ENCODE results near the gene CDC23. TPM values are rescaled to one million over a fixed set of nuclear protein-coding genes. Genes with fewer than 3 reads are reported as not detected.
"Not testable (repeated sequence)": the region's sequence is repeated elsewhere in the genome, so short reads cannot be mapped to it uniquely, and the experiment has no call there.

CDC23 gene, protein sequence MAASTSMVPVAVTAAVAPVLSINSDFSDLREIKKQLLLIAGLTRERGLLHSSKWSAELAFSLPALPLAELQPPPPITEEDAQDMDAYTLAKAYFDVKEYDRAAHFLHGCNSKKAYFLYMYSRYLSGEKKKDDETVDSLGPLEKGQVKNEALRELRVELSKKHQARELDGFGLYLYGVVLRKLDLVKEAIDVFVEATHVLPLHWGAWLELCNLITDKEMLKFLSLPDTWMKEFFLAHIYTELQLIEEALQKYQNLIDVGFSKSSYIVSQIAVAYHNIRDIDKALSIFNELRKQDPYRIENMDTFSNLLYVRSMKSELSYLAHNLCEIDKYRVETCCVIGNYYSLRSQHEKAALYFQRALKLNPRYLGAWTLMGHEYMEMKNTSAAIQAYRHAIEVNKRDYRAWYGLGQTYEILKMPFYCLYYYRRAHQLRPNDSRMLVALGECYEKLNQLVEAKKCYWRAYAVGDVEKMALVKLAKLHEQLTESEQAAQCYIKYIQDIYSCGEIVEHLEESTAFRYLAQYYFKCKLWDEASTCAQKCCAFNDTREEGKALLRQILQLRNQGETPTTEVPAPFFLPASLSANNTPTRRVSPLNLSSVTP
- total RNA-seq: 10 to 100 TPM in 3 of 4 donors, 1 to 10 TPM in 1; 7.1 to 58.1 (median 16.0) TPM

DNA sequence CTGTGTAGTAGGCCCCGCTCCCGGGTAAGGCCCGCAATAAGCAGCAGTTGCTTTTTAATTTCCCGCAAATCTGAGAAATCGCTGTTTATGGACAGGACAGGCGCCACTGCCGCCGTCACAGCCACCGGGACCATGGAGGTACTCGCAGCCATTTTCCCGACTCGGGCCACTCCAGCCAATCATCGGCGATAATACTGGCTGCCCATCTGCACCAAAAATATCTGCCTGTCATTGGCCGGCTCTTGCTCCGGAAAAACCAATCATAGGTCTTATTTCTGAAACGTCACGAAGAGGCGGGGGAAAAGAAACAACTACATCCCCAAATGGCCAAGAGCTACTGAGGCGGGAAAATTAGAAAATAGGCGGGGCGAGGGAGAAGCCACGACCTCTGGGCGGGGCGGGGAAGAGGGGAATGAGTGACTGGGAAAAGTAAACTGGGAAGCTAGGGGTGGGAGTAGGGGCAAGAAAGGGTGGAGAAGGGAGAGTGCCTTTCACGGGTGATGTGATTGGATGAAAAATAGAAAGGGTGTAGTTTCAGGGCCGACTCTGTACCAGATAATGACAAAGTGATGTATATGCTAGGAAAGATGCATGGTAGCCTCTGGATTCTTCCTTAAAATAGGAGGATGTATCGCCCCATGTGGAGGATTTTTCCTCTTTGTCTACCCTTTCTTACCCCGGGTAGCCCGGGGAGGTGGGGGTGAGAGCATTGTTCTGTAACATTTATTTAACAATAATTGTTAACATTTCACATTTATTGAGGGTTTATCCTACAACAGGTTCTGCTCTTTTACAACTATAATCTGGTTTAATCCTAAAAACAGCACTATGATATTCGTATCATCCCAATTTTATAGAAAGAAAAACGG lies at the start of gene CDC23:
Gene CDC23, minus strand, starts transcription at position 163 of the 869 bp plus-strand sequence. Its CDS starts 11 bp downstream, at position 152.
- Histone ChIP-seq H3K9me3 (no peaks in the 10 kb centered on the region), H3K36me3 (no peaks in the 10 kb centered on the region), H3K27me3 (no peaks in the 10 kb centered on the region), H3K27ac (peak within 1 kb of the TSS; percentile 72 to 80), H3K4me3 (peak within 1 kb of the TSS; percentile 64 to 98), H3K4me1 (no peaks in the 10 kb centered on the region)
- TF ChIP-seq, protein P1, sequence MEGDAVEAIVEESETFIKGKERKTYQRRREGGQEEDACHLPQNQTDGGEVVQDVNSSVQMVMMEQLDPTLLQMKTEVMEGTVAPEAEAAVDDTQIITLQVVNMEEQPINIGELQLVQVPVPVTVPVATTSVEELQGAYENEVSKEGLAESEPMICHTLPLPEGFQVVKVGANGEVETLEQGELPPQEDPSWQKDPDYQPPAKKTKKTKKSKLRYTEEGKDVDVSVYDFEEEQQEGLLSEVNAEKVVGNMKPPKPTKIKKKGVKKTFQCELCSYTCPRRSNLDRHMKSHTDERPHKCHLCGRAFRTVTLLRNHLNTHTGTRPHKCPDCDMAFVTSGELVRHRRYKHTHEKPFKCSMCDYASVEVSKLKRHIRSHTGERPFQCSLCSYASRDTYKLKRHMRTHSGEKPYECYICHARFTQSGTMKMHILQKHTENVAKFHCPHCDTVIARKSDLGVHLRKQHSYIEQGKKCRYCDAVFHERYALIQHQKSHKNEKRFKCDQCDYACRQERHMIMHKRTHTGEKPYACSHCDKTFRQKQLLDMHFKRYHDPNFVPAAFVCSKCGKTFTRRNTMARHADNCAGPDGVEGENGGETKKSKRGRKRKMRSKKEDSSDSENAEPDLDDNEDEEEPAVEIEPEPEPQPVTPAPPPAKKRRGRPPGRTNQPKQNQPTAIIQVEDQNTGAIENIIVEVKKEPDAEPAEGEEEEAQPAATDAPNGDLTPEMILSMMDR (IDR thresholded peaks at IDR 0.05): no peak
- peak; percentile 32 to 49 for TF ChIP-seq POLR2A (IDR thresholded peaks at IDR 0.05)
- peak; percentile 90 to 95 for DNase-seq
- intact Hi-C loops (cut with DNase I; ENCODE audit: low total_unique reads): no loop called here

DNA sequence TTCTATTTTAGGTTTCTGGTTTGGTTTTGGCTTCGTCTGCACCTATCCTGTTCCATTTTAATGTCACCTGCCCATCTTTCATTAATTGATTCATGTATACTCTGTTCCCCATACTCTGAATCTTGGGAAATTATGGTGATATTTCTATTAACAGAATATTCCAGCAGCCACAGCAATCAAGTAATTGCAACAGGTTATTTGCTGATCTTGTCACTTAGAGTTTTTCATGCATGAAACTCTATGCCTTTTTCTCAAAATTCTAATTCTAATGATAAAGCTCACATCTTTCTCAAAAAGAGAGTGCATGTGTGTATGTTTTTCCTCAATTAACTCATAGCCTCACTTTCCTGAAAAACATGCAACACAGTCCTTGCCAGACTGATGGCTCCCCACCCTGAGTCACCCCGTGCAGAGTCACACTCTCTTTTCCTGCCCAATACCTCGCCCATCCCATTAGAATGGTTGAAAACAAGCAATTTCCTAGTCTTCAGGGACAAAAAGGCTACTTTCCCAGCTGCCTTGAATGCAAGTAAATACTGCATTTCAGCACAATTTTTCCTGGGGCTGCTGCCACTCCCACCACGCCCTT lies 45.7 kb upstream of the CDC23 start:
- no peak overlapping the region for H3K27ac ChIP-seq
- TF ChIP-seq, protein P1 (IDR thresholded peaks at IDR 0.05): no peak
- TF ChIP-seq POLR2A (IDR thresholded peaks at IDR 0.05): no peak
- no peaks in the 10 kb centered on the region for H3K36me3 ChIP-seq
- intact Hi-C loops (cut with DNase I; ENCODE audit: low total_unique reads): no loop called here
- H3K4me1 ChIP-seq: no peaks in the 10 kb centered on the region
- H3K27me3 ChIP-seq: no peaks in the 10 kb centered on the region
- no peak overlapping the region for H3K4me3 ChIP-seq
- no peak for DNase-seq
- no peaks in the 10 kb centered on the region for H3K9me3 ChIP-seq

DNA sequence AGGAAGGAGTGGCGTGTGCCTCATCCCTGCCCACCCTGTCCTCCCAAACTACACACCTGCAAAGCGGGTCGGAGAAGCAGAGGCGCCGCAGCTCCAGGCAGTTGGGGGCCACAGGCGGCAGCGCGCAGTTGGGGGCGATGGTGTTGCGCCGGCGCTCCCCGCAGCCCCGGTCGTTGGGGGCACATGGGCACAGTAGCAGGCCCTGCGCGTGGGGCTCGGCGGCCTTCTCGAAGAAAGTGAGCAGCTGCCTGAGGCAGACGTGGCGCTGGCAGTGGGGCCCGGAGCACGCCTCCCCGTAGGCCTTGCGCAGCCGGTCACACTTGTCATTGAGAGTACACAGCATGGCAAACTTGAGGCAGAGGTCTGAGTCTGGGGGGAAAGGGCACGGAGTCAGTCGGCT lies 44.5 kb upstream of the CDC23 start:
- no peak overlapping the region for H3K27ac ChIP-seq
- no peak for DNase-seq
- TF ChIP-seq POLR2A (IDR thresholded peaks at IDR 0.05): no peak
- TF ChIP-seq, protein P1 (IDR thresholded peaks at IDR 0.05): no peak
- H3K4me3 ChIP-seq: no peak overlapping the region
- no peaks in the 10 kb centered on the region for H3K36me3 ChIP-seq
- H3K9me3 ChIP-seq: no peaks in the 10 kb centered on the region
- intact Hi-C loops (cut with DNase I; ENCODE audit: low total_unique reads): no loop called here
- no peaks in the 10 kb centered on the region for H3K27me3 ChIP-seq
- no peaks in the 10 kb centered on the region for H3K4me1 ChIP-seq

DNA sequence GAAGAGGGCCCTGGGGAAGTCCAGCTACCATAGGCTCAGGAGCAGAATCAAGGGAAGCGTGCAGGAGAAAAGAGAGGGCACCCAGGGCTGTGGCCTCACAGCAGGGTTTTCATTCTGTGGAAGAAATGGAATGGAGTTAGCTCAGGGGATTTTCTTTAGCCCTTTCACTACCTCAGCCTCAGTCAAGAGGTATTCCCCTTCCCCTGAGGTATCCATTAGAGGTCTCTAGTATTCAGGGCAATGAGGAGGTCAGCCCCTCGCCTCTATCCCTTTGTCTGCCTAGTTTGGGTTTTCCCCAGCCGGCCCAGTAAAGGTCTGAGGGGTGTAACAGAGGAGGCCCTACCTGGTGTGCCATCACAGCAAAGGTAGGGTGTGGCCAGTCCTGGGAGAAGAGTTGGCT lies 39.8 kb upstream of the CDC23 start:
- Histone ChIP-seq H3K9me3 (no peaks in the 10 kb centered on the region), H3K4me1 (no peaks in the 10 kb centered on the region), H3K27me3 (no peaks in the 10 kb centered on the region), H3K27ac (no peak overlapping the region), H3K4me3 (no peak overlapping the region), H3K36me3 (no peaks in the 10 kb centered on the region)
- TF ChIP-seq, protein P1 (IDR thresholded peaks at IDR 0.05): no peak
- no peak for TF ChIP-seq POLR2A (IDR thresholded peaks at IDR 0.05)
- intact Hi-C loops (cut with DNase I; ENCODE audit: low total_unique reads): no loop called here
- DNase-seq: no peak

DNA sequence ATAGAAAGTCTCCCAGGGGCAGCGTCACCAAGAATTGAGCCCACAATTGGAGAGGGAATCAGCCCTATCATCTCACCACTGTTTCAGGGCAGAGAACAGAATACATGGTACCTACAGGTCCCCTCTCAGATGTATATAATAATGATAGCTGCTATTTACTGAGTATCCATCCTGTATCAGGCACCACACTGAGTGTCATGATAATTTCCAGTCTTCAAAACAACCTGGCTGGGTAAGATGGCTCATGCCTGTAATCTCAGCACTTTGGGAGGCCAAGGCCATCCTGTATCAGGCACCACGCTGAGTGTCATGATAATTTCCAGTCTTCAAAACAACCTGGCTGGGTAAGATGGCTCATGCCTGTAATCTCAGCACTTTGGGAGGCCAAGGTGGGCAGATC lies 34.7 kb upstream of the CDC23 start:
- H3K27ac ChIP-seq; H3K36me3 ChIP-seq; H3K9me3 ChIP-seq; H3K4me1 ChIP-seq; DNase-seq; H3K27me3 ChIP-seq; H3K4me3 ChIP-seq; intact Hi-C loops (cut with DNase I; ENCODE audit: low total_unique reads): not testable (repeated sequence)

All from uterus (tissue), 4 donors.